ENCODE results near the gene ACOXL.
A peak's percentile ranks its signal among the peaks of the same experiment; 100 is the strongest.

The ACOXL gene

DNA sequence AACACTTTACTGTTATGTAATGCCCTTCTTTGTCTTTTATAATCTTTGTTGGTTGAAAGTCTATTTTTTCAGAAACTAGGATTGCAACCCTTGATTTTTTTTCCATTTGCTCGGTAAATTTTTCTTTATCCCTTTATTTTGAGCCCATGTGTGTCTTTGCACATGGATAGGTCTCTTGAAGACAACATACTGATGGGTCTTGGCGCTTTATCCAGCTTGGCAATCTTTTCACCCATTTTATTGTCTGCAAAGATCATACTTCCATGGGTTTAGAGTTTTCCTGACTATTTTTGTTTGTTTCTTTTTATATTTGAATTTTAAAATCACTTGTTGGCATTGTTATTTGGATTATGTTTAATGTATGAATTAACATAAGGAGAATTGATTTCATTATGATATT, 27.0 kb downstream of the ACOXL start:
- TF ChIP-seq, protein P1, sequence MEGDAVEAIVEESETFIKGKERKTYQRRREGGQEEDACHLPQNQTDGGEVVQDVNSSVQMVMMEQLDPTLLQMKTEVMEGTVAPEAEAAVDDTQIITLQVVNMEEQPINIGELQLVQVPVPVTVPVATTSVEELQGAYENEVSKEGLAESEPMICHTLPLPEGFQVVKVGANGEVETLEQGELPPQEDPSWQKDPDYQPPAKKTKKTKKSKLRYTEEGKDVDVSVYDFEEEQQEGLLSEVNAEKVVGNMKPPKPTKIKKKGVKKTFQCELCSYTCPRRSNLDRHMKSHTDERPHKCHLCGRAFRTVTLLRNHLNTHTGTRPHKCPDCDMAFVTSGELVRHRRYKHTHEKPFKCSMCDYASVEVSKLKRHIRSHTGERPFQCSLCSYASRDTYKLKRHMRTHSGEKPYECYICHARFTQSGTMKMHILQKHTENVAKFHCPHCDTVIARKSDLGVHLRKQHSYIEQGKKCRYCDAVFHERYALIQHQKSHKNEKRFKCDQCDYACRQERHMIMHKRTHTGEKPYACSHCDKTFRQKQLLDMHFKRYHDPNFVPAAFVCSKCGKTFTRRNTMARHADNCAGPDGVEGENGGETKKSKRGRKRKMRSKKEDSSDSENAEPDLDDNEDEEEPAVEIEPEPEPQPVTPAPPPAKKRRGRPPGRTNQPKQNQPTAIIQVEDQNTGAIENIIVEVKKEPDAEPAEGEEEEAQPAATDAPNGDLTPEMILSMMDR (IDR thresholded peaks at IDR 0.05; ENCODE audit: insufficient read depth, missing control alignments) = no peak
- FAIRE-seq (no peak), DNase-seq (ENCODE audit: insufficient read length, low spot score) (no peak)

DNA sequence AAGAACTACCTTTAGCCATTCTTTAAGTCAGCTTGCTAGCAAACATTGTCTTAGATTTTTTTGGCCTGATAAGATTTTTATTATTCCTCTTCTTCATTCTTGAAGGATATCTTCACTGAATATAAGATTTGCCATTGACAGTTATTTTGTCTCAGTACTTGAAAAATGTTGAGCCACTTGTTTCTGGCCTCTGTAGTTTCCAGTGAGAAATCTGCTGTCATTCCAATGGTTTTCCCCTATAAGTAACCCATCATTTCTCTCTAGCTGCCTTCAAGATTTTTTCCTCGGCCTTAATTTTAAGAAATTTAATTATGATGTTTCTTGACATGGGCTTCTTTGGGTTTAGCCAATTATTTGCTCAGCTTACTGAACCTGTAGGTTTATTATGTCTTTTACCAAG, 32.6 kb downstream of the ACOXL start:
- no peak for DNase-seq (ENCODE audit: insufficient read length, low spot score)
- TF ChIP-seq, protein P1 (IDR thresholded peaks at IDR 0.05; ENCODE audit: insufficient read depth, missing control alignments) = no peak
- no peak for FAIRE-seq

DNA sequence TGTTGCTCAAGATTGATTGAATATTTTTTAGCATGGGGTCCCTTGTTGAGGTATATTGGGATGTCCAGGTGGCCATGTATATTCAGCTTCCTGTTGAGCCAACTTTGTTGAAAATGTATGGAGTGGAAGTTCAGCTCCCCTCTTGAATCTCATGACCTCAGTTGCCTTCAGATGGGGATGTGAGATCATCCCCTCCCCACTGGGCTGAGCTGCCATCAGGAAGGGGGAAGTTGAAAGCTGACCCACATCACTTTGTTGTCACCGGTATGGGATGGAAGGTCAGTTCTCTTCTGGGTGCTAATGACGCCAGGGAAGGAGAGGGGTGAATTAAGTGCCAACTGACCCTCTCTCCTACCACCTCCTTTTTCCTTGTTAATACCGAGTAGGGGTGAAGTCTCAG, 33.9 kb downstream of the ACOXL start:
- FAIRE-seq (no peak), DNase-seq (ENCODE audit: insufficient read length, low spot score) (no peak)
- TF ChIP-seq, protein P1 (IDR thresholded peaks at IDR 0.05; ENCODE audit: insufficient read depth, missing control alignments) = no peak

DNA sequence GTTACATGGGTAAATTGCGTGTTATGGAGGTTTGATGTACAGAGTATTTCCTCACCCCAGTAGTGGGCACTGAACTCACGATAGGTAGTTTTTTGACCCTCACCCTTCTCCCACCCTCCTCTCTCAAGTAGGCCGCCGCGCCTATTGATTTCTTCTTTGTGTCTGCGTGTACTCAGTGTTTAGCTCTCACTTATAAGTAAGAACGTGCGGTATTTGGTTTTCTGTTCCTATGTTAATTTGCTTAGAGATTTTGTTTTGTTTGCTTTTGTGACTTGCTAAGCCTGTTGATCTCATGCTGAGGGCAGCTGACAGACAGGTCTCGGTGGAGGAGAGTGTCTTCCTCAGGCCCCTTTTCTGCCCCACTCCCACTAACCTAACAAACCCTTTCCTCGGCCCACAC, 36.2 kb downstream of the ACOXL start:
- DNase-seq (ENCODE audit: insufficient read length, low spot score) = no peak
- no peak for FAIRE-seq
- TF ChIP-seq, protein P1 (IDR thresholded peaks at IDR 0.05; ENCODE audit: insufficient read depth, missing control alignments) = no peak

DNA sequence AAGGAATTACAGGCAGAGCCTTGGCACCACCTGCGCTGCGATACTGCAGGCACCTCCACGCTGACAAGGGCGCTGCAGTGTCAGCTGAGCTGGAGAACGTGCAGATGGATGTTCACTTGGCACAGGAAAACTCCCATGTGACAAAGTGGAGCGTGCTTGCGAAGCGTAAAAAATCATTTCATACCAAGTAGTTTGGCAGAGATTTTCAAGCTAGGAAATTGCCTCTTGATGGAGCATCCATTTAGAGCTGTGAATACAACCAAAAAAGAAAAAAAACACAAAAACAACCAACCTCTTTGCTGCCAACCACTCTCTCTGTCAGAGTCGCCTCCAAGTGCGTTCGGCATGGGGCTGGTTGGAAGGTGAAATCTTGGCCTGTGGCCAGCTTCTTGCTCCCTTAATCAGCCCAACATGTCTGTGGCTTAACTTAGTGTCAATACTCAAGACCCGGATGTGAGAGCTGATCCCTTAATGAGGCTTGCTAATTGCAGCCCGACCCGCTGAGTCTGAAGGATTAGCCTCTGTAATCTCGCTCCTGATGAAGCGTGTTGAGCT, 38.1 kb downstream of the ACOXL start:
- TF ChIP-seq, protein P1 (IDR thresholded peaks at IDR 0.05; ENCODE audit: insufficient read depth, missing control alignments) = no peak
- DNase-seq (ENCODE audit: insufficient read length, low spot score) = peak; percentile 23
- no peak for FAIRE-seq

DNA sequence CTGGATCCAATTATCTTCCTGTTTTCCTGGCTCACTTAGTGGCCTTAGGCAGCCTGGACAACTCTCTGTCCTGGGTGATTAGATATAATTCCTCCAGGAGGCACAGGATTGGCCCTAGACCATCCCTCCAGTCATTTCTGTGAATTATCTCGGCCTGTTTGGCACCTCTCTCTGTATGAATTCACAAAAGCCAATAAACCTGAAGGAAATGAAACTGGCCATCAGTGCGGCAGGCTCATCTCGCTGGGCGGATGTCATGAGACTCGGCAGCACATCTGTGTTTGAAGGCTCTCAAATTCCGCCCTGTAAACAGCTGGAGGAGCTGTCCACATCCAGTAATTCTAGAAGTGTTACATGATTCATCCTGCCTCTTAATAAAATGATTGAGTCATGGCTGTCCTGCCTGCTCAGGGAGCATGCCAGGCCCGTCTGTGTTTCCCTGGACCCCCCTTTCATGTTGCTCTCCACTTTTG, 38.6 kb downstream of the ACOXL start:
- DNase-seq (ENCODE audit: insufficient read length, low spot score) = no peak
- TF ChIP-seq, protein P1 (IDR thresholded peaks at IDR 0.05; ENCODE audit: insufficient read depth, missing control alignments) = no peak
- no peak for FAIRE-seq

DNA sequence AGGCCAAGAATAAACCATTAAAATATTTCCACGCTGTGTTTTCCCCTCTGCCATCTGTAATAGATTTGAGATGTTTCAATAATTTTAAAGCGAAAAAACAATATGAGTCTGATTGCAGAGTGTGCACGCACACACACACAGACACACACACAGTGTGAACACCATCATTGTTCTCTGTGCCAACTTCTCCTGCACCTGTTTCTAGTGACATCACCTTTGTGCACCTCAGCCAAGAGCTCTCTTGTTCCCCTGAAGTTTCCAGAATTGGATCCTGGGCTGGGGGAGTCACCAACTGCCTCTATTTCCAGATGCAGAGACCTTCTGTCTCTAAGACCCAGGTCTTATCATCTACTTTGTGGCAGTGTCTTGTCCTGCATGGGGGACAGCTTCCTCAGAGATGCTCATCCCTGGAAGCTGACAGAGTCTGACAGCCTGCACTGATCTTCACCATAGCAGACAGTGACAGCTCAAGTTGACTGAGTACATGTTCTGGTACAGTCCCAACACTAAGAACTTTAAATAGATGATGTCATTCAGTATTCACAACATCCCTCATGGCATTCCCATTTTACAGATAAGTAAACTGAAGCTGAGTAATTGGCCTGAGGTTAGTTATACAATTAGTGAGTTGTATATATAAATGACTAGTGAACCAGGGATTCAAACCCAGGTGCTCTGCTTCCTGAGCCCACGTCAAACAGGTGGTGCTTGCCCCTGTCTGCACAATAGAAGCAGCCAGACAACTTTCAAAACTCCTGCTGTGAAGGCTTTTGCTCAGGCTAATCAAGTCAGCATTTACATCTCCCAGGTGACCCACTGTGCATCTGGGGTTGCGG, 39.4 kb downstream of the ACOXL start:
- DNase-seq (ENCODE audit: insufficient read length, low spot score) (no peak), FAIRE-seq (no peak)
- TF ChIP-seq, protein P1 (IDR thresholded peaks at IDR 0.05; ENCODE audit: insufficient read depth, missing control alignments) = no peak
